Measurements from ENCODE around the gene RFTN2.
"Not testable (repeated sequence)": the region's sequence is repeated elsewhere in the genome, so short reads cannot be mapped to it uniquely, and the experiment has no call there.

RFTN2 gene

DNA sequence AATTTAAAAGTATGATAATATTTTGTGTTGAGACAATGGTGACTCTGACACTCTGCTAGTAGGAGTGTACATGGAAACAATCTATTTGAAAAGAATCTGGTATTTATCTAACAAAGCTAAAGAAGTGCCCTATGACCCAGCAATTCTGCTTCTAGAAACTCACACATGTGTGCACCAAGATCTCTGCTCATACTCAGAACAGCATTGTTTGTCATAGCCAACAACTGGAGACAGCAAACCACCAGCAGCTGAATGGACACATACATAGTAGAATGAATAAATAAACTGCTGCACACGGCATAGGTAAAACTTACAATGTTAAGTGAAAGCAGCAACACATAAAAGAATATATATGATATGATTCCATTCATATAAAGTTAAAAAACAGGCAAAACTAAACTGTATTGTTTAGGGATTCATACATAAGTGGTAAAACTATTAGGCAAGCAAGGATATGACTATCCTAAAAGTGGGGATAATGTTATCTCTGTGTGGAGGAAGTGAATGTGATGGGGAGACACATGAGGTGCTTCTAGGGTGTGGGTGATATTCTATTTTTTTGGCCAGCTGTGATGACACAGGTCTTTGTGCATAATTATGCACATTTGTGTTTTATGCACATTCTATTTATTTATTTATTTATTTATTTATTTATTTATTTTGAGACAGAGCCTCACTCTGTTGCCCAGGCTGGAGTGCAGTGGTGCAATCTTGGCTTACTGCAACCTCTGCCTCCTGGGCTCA lies 71.1 kb downstream of the RFTN2 start:
- no peak for DNase-seq (ENCODE audit: low read depth)

DNA sequence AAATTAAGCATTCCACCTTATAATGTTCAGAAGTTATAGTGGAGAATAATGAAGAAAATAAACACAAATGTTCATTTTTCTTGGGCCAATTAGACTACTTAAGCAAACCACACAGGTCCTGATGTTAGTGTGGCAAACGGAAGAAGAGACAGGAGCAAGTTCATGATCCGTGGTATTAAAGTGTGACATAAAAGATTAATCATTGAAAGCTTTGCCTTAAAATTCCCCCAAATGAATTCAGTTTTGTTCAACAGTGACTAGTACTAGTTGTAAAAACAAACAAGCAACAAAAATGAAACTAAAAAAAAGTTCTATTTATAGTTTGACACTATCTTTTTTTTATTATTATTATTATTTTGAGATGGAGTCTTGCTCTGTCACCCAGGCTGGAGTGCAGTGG lies 73.7 kb downstream of the RFTN2 start:
- no peak for DNase-seq (ENCODE audit: low read depth)

DNA sequence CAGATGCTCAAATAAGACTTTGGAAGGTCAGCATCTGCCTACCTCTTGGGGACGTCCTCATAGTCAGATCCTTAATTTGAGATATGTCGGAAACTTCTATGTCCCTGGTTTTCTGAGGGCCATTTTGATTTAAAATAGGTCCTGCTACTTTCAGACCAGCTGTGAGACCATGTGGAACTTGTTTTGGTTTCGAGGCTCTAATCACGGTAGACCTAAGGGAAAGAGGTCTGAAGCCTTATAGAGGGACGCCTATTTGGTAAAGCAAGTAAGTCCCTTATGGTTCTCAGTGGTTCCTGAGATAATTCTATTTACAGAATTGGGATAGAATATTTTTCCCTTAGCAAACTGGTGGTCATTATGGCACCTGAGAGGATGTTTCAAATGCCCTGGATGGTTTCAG lies 75.1 kb downstream of the RFTN2 start:
- no peak for DNase-seq (ENCODE audit: low read depth)

DNA sequence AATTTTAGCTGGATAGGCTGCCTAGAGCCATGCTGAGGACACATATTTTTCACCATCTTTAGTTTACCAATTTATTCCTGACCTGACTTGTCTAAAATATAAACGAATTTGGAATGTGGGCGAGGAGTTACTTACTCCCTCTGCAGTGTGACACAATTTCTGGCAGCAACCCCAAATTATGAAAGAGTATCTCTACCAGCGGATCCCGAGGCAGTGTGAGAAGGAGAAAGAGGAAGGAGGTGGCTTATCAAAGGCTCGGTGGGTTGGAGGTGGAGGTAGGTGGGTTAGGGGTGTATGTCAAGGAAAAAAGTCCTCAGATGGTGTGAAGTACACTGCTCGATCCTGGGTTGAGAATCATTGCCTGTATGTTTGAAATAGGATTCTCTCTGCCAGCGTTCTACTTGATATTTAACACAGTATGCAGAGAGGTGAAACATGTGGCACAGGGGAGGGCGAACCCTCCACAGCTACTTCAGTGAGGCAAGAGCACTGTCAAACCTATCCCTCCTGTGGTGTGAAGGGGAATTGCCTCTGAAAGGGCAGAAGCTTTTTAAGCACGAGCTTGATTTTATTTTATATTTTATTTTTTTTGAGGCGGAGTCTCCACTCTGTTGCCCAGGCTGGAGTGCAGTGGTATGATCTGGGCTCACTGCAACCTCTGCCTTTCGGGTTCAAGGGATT lies 76.0 kb downstream of the RFTN2 start:
- DNase-seq (ENCODE audit: low read depth): no peak

DNA sequence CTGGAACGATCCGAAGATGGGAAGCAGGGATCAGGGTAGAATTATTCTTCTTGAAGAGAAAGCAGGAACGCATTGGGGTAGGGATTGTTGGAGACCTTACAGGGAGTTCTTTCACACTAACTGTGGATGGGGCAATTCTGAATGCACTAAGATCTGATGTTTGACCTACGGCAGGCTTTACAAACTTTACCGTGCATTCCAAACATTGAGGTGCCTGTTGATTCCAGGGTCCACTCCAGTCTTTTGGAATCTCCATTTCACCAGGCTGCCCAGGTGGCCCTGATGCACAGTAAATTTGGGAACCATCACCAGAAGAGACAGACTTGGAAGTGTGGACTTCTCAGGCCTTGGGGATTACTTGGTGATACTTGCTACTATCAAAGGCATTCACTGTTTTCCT lies 76.9 kb downstream of the RFTN2 start:
- DNase-seq (ENCODE audit: low read depth): no peak

DNA sequence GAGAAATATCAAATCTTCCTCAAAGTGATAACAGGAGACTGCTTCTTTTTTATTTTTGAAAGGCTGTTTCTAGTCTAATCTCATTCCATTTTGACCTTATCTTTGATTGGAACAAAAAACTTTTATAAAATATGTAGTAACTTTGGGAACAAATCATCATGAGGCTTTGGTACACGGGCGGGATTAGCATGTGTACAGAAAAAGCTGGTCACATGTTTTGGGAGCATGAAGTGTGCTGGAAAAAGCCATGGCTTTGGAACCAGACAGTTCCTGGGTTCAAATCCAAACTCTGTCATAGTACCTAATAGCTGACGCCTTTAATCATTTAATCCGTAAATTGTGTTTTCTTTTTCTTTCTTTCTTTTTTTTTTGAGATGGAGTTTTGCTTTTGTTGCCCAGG lies 78.2 kb downstream of the RFTN2 start:
- no peak for DNase-seq (ENCODE audit: low read depth)

DNA sequence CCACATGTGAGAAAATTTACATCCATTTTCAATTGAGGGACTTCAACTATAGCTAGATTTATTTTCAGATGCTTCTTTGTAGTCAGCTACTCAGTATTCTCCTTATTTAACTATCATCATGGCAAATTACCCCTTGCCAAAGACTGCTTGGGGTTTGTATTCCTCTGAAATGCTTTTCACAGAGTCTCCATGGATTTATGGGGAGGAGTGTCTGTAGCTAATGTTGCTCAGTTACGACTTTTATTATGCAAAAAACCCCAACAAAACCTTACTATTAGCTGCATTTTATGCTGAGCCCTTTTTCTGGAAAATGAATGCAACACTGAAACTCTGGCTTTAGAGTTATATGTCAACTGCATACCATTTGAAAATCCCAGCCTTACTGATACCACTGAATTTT lies 78.6 kb downstream of the RFTN2 start:
- no peak for DNase-seq (ENCODE audit: low read depth)

DNA sequence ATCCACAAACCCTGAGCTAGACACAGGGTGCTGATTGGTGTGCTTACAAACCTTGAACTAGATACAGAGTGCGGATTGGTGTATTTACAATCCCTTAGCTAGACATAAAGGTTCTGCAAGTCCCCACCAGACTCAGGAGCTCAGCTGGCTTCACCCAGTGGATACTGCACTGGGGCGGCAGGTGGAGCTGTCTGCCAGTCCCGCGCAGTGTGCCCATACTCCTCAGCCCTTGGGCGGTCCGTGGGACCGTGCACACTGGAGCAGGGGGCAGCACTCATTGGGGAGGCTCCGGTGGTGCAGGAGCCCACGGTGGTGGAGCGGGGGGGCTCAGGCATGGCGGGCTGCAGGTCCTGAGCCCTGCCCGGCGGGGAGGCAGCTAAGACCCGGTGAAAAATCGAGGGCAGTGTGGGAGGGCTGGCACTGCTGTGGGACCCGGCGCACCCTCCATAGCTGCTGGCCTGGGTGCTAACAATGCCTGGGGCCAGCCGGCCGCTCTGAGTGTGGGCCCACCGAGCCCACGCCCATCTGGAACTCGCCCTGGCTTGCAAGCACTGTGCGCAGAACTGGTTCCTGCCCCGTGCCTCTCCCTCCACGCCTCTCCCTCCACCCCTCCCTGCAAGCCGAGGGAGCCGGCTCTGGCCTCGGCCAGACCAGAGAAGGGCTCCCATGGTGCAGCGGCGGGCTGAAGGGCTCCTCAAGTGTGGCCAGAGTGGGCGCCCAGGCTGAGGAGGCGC lies 83.9 kb downstream of the RFTN2 start:
- no peak for DNase-seq (ENCODE audit: low read depth)

DNA sequence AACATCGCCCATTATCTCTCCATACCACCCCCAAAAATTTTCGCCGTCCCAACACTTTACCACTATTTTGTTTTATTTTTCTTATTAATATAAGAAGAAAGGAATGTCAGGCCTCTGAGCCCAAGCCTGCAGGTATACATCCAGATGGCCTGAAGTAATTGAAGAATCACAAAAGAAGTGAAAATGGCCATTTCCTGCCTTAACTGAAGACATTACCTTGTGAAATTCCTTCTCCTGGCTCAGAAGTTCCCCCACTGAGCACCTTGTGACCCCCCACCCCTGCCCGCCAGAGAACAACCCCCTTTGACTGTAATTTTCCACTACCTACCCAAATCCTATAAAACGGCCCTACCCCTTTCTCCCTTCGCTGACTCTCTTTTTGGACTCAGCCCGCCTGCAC lies 88.1 kb downstream of the RFTN2 start:
- not testable (repeated sequence) for DNase-seq (ENCODE audit: low read depth)

DNA sequence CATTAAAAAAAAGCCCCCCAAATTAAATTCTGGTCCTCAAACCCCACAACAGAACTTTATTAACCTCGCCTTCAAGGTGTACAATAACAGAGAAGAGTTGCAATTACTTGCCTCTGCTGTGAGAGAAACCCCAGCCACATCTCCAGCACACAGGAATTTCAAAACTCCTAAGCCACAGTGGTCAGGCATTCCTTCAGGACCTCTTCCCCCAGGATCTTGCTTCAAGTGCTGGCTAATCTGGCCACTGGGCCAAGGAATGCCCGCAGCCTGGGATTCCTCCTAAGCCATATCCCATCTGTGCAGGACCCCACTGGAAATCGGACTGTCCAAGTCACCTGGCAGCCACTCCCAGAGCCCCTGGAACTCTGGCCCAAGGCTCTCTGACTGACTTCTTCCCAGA lies 95.2 kb downstream of the RFTN2 start:
- not testable (repeated sequence) for DNase-seq (ENCODE audit: low read depth)

DNA sequence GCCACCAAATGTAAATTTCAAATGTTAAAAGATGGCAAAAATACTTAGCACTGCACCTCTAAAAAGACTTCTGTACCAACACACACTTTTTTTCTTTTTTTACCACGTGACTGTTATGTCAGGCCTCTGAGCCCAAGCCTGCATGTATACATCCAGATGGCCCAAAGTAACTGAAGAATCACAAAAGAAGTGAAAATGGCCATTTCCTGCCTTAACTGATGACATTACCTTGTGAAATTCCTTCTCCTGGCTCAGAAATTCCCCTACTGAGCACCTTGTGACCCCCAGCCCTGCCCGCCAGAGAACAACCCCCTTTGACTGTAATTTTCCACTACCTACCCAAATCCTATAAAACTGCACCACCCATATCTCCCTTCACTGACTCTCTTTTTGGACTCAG lies 97.1 kb downstream of the RFTN2 start:
- DNase-seq (ENCODE audit: low read depth): not testable (repeated sequence)

DNA sequence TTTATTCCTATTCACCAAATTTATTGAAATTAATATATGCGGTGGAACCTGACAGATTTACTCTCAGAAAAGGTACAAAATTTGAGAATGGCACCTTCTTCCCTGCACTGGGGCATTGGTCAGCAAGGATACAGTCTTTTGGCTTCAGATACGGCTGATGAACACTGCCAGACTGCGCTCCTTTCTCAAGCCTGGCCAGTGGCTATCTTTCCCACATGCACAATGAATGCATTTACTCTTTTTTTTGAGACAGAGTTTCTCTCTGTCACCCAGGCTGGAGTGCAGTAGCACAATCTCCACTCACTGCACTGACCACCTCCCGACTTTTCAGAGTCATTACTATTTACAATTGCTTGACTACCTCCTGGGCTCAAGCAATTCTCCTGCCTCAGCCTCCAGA lies 97.9 kb downstream of the RFTN2 start:
- DNase-seq (ENCODE audit: low read depth): no peak

DNA sequence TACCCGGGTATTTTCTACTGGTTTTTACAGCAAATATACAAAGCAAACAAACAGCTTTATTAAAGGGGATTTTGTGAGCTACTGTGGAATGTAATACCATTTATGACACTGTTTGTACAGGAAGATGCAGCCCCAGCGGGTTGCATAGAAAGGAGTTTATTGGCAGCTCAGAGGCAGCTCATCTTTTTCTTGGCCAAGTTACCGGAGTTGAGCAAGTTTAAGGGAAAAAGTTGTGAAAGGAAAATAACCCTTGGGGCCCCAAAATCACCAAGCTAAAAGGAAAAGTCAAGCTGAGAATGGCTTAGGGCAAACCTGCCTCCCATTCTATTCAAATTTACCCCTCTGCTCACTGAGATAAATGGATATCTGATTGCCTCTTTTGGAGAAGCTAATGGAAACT lies 98.8 kb downstream of the RFTN2 start:
- no peak for DNase-seq (ENCODE audit: low read depth)

DNA sequence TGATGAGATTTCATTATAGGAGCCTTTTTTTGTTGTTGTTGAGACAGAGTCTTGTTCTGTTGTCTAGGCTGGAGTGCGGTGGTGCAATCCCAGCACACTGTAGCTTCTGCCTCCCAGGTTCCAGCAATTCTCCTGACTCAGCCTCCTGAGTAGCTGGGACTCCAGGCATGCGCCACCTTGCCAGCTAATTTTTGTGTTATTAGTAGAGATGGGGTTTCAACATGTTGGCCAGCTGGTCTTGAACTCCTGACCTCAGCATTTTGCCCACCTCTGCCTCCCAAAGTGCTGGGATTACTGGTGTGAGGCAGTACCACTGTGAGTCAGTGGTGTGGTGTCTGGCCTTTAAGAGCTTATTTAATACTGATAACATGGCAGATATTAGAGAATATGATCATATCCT lies 99.4 kb downstream of the RFTN2 start:
- no peak for DNase-seq (ENCODE audit: low read depth)

DNA sequence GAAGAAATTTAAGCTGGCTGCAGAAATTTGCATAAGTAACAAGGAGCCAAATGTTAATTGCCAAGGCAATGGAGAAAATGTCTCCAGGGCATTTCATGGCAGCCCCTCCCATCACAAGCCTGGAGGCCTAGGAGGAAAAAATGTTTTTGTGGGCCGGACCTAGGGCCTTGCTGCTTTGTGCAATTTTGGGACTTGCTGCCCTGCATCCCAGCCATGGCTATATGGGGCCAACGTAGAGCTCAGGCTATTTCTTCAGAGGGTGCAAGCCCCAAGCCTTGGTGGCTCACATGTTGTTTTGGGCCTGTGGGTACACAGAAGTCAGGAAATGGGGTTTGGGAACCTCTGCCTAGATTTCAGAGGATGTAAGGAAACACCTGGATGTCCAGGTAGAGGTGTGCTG lies 101.8 kb downstream of the RFTN2 start:
- DNase-seq (ENCODE audit: low read depth): no peak

DNA sequence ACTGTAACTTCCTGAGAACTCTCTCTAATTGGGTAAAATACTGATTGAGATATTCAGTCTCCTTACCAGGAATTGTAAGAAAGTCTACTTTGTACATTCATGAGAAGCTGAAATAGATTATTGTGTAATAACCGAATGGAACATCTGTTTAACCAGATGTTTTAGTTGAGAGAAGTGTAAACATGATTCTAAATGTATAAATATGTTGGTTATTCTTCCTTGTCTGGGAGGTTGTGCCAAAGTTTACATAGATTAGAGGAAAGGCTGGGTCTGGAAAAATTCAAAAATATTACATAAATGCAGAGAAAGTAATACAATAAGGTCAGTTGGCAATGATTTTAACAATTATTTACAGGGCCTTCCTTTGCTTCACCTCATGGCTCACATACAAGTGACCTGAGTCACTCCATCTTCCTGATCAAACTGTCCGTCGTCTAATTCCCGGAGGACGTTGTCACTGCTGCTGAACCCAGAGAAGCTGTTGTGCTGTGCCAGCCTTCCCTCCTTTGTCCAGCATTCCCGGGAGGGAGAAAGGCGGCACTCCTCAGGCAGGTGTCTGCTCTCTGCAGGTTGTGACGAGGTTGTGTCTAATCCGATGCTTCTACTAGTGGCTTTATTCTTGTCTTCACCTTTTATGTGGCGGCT lies 103.6 kb downstream of the RFTN2 start:
- DNase-seq (ENCODE audit: low read depth): no peak

DNA sequence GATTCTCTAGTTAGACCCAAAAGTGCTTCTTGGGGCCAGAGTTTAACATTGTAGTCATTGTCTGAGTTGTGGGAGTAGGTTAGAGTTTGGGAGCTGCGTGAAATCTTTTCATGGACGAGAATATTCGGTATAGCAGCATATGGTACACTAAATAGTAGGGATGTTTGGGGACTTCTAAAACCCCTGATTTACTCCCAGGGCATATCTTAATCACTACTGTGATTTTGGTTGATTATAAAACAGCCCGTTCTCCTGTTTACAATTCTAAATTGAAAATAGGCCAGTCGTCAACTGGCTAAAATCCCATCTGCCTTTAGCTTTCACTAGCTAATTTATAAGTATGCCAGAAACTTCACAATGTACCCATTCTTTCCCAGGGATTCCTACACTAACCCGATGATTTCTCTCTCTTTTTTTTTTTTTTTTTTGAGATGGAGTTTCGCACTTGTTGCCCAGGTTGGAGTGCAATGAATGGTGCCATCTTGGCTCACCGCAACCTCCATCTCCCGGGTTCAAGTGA lies 115.2 kb downstream of the RFTN2 start:
- DNase-seq (ENCODE audit: low read depth): no peak

DNA sequence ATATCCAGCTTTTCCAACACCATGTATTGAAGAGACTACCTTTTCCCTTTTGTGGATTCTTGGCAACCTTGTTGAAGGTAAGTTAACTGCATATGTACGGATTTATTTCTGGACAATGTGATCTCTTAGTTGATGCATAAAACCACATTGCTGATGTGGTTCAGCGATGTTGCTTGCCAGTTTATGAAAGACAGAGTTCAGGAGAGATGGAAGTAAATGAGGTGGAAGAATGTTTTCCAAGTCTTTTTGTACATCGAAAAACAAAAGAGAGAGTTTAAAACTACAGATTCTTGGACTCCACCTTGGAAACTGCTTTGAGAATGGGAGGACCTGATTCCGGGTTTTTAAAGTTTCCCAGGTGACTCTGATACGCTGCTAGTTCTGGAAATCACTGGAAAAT lies 115.7 kb downstream of the RFTN2 start:
- DNase-seq (ENCODE audit: low read depth): no peak

DNA sequence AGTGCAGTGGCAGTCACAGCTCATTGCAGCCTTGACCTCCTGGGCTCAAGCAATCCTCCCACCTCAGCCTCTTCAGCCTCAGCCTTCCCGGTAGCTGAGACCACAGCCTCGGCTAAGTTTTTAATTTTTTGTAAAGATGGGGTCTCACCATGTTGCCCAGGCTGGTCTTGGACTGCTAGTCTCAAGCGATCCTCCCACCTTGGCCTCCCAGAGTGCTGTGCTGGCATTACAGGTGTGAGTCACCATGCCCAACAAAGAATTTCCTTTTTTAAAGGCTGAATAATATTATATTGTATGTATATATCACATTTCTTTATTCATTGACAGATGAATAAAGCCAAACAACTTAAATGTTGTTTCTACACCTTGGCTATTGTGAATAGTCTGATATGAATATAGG lies 117.0 kb downstream of the RFTN2 start:
- no peak for DNase-seq (ENCODE audit: low read depth)

DNA sequence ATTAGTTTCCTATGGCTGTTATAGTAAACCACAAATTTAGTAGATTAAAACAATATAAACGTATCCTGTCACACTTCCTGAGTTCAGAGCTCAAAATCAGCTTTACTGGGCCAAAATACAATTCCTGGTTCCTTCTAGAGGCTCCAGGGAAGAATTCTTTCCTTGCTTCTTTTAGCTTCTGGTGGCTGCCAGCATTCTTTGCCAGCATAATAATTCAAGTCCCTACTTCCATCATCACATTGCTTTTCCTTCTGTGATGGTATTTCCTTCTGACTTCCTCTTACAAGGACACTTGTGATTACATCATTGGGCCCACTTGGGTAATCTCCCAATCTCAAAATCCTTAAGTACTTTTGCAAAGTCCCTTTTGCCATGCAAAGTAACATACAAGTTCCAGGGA lies 118.9 kb downstream of the RFTN2 start:
- DNase-seq (ENCODE audit: low read depth): no peak

DNA sequence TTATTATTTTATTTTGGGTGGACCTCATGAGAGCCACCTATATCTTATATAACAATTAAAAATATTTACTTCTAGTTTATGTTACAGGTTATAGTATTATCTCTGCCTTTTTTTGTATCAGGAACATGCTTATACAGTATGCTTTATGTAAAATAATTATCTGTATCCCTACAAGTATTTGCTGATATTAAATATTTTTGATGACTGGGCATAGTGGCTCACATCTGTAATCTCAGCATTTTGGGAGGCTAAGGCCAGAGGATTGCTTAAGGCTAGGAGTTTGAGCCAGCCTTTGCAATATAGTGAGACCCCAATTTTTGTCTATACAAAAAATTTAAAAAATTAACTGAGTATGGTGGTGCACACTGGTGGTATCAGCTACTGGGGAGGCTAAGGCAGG lies 119.9 kb downstream of the RFTN2 start:
- DNase-seq (ENCODE audit: low read depth): no peak

DNA sequence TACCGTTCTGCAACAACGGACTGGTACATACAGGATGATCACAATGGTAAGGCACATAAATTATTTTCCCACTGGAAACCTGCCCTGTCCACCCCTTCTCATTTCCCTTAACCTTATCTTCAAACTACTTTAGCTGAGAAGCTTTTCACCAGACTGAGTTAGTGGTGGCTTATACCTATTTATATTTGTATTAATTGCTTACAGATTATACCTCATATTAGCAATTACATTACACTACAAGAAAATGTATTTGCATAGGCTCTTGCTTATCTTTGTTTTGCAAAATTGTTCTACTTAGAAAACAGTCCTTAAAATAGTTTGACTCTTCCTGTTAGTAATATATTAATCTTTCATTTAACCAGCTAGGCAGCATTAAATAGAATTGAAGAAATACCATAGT lies 124.1 kb downstream of the RFTN2 start:
- DNase-seq (ENCODE audit: low read depth): not testable (repeated sequence)

DNA sequence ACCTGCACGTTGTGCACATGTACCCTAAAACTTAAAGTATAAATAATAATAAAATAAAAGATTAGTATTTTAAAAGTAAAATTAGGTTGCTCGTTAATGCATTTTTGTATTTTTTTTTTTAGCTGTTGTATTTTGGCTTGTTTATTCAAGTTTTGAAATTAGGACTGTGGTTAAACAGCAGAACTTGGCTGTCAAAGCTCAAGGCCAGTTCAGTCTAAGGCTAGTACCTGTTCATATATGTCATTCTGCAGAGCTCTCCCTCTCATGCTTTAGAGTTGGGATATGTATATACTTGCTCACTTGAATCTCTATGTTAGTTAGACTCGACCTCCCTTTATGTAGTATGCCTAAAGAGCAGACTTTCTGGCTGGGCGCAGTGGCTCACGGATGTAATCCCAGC lies 126.8 kb downstream of the RFTN2 start:
- no peak for DNase-seq (ENCODE audit: low read depth)
